Endothelial cell of umbilical vein (primary cell): ENCODE measurements around the gene TAF5L. TPM values are rescaled to one million over a fixed set of nuclear protein-coding genes. Genes with fewer than 3 reads are reported as not detected.

Experiments used
- BruUV-seq: library from RNA; stranded (reverse); fragments of 400-500 nt; replicated peaks from 2 replicates; lab custom pipeline; 2021; lab: Mats Ljungman, UMichigan
- CTCF ChIA-PET: fragments of 300-600, 350-600 bp; sonication (Branson Sonifier 250); formaldehyde crosslinking; loops from one replicate; lab custom pipeline; 2021; ENCODE audit warnings: antibody characterized with exemption, inconsistent platforms; lab: Charles Lee
- POLR2A ChIA-PET: fragments of 300-600, 350-600 bp; sonication (Branson Sonifier 250); formaldehyde crosslinking; loops from one replicate; lab custom pipeline; 2021; ENCODE audit warnings: antibody characterized with exemption, inconsistent platforms; lab: Charles Lee
- DNase-seq: peaks from one replicate; pipeline ENCODE4 v3.0.0-alpha.2; 2011; ENCODE audit warnings: low read depth, low spot score
- FAIRE-seq: peaks from 2 replicates; lab custom pipeline; 2011; peaks lifted over from hg19 to GRCh38; lab: Jason Lieb, UNC
- H2AFZ ChIP-seq: 2 replicates; pipeline ENCODE4 v1.6.0; 2012; ENCODE audit warnings: low read depth, low read length, control low read depth, inconsistent platforms
- H3K27ac ChIP-seq: 2 replicates; pipeline ENCODE4 v1.5.1; 2011; ENCODE audit warnings: low read depth, mild to moderate bottlenecking, control low read depth, low read length, moderate library complexity; ENCODE audit not compliant: insufficient read depth
- H3K27me3 ChIP-seq, 2 experiments: 2 replicates each; pipeline versions ENCODE4 v1.6.0 to v1.6.1; 2011; ENCODE audit warnings: low read length in 2 of 2, mixed read lengths in 1 of 2; ENCODE audit not compliant: control insufficient read depth in 2 of 2, insufficient read depth in 2 of 2
- H3K36me3 ChIP-seq, 2 experiments: 2 replicates in 1 of 2; 3 replicates in 1 of 2; pipeline ENCODE4 v1.5.1; 2011; ENCODE audit warnings: low read length in 2 of 2, mild to moderate bottlenecking in 1 of 2, moderate library complexity in 1 of 2; ENCODE audit not compliant: control insufficient read depth in 2 of 2, insufficient read depth in 2 of 2; ENCODE audit errors: extremely low read depth in 1 of 2
- H3K4me1 ChIP-seq: 3 replicates; pipeline ENCODE4 v1.5.1; 2011; ENCODE audit warnings: mild to moderate bottlenecking, low read length; ENCODE audit not compliant: control insufficient read depth, insufficient read depth; ENCODE audit errors: extremely low read depth
- H3K4me2 ChIP-seq: 2 replicates; pipeline ENCODE4 v1.6.1; 2011; ENCODE audit warnings: low read length, control low read depth, mixed read lengths; ENCODE audit not compliant: insufficient read depth
- H3K4me3 ChIP-seq, 3 experiments: fragments of 200-600 bp in 1 of 3; sonication (generic), shearing (Covaris generic) in 1 of 3; replicated peaks in 1 of 3; 2 replicates each; pipeline ENCODE4 v1.5.1; 2011 to 2016; ENCODE audit warnings: control low read depth in 3 of 3, low read length in 3 of 3, mild to moderate bottlenecking in 2 of 3, inconsistent platforms in 1 of 3, low read depth in 1 of 3, moderate library complexity in 1 of 3; ENCODE audit not compliant: insufficient read depth in 1 of 3
- H3K79me2 ChIP-seq: 2 replicates; pipeline ENCODE4 v1.6.0; 2012; ENCODE audit warnings: low read length, inconsistent platforms; ENCODE audit not compliant: control insufficient read depth, insufficient read depth
- H3K9ac ChIP-seq: replicated peaks from 2 replicates; pipeline ENCODE3; 2011; ENCODE audit warnings: low read length, control low read depth; ENCODE audit not compliant: insufficient read depth; ENCODE audit errors: extremely low read depth
- H3K9me1 ChIP-seq: replicated peaks from 3 replicates; pipeline ENCODE4 v1.6.0; 2011; ENCODE audit warnings: mild to moderate bottlenecking, low read length; ENCODE audit not compliant: control insufficient read depth, insufficient read depth; ENCODE audit errors: extremely low read depth
- H3K9me3 ChIP-seq: replicated peaks from 2 replicates; pipeline ENCODE4 v1.5.1; 2012; ENCODE audit warnings: low read length, inconsistent platforms; ENCODE audit not compliant: control insufficient read depth, insufficient read depth
- H4K20me1 ChIP-seq: replicated peaks from 2 replicates; pipeline ENCODE3; 2011; ENCODE audit warnings: mild to moderate bottlenecking, low read length; ENCODE audit not compliant: control insufficient read depth, insufficient read depth; ENCODE audit errors: extremely low read depth
- CTCF ChIP-seq, 2 donors: IDR thresholded peaks; 1 replicate in 1 of 2; 2 replicates in 1 of 2; pipeline ENCODE4 v1.5.1; 2011; ENCODE audit warnings: low read length in 2 of 2, mild to moderate bottlenecking in 2 of 2, moderate library complexity in 2 of 2, control low read depth in 1 of 2, inconsistent platforms in 1 of 2, low read depth in 1 of 2; ENCODE audit not compliant: insufficient read depth in 1 of 2; ENCODE audit errors: extremely low read depth in 1 of 2
- EZH2 ChIP-seq: IDR thresholded peaks from 2 replicates; pipeline ENCODE4 v1.6.1; 2012; ENCODE audit warnings: borderline replicate concordance, low read depth, mild to moderate bottlenecking, moderate library complexity, low read length, inconsistent platforms; ENCODE audit not compliant: severe bottlenecking
- FOS ChIP-seq: IDR thresholded peaks from 2 replicates; pipeline ENCODE4 v1.6.1; 2011; ENCODE audit warnings: mild to moderate bottlenecking, low read length, moderate library complexity, borderline replicate concordance; ENCODE audit not compliant: insufficient read depth
- GATA2 ChIP-seq: IDR thresholded peaks from 2 replicates; pipeline ENCODE4 v1.7.0; 2011; ENCODE audit warnings: low read depth, mild to moderate bottlenecking, moderate library complexity, mixed read lengths, low read length; ENCODE audit not compliant: insufficient read length, insufficient read depth
- JUN ChIP-seq: IDR thresholded peaks from 2 replicates; pipeline ENCODE4 v1.6.1; 2011; ENCODE audit warnings: borderline replicate concordance, low read depth; ENCODE audit not compliant: insufficient read length, insufficient read depth
- MAX ChIP-seq: IDR thresholded peaks from 2 replicates; pipeline ENCODE4 v1.6.1; 2011; ENCODE audit not compliant: insufficient read depth, insufficient read length
- MYC ChIP-seq: IDR thresholded peaks from one replicate; pipeline ENCODE4 v1.6.1; 2011; ENCODE audit warnings: mild to moderate bottlenecking, low read depth, low read length
- POLR2A ChIP-seq: IDR thresholded peaks from 2 replicates; pipeline ENCODE4 v1.6.1; 2012; ENCODE audit warnings: low read depth, mild to moderate bottlenecking, control low read depth, low read length
- POLR2AphosphoS5 ChIP-seq: IDR thresholded peaks from 2 replicates; pipeline ENCODE4 v1.6.1; 2012; ENCODE audit warnings: low read depth, mild to moderate bottlenecking, control low read depth, low read length, moderate library complexity; ENCODE audit not compliant: insufficient read depth
- dilution Hi-C: fragments of 300-500 bp; cut with MboI; formaldehyde crosslinking; loops from one replicate; pipeline ENCODE4 v1.15.0; 2019; ENCODE audit warnings: low sequenced_read_pairs; ENCODE audit not compliant: extremely low pct_ligation_motif_present
- intact Hi-C: fragments of 100-400 bp; cut with micrococcal nuclease; formaldehyde crosslinking; loops from one replicate; pipeline ENCODE4 v1.10.0; 2022
- polyA plus RNA-seq, 4 experiments: library from polyadenylated mRNA; depleted of rRNA in 3 of 4; stranded (reverse) in 3 of 4; unstranded in 1 of 4; fragments of >200 nt; gene quantifications; 2 replicates each; pipeline versions ENCODE4 v1.2.1 to v1.2.3, GENCODE V29; 2011 to 2012; ENCODE audit warnings: missing spikeins in 1 of 4
- total RNA-seq: library from RNA; stranded (reverse); gene quantifications from 2 replicates; pipeline ENCODE4 v1.2.3, GENCODE V29; 2021

Gene TAF5L
- total and polyA plus RNA-seq, 2 donors (not counting 3 experiments of a cell fraction or from before 2014, with no cell fraction given), result 21.1 to 24.8 TPM

GRCh38 chr1:229629261-229629660 is 3.3 kb upstream of the TAF5L start:
- ChIA-PET CTCF (no interaction called here), POLR2A (no interaction called here)
- no peak for TF ChIP-seq FOS
- no peak for TF ChIP-seq MYC
- TF ChIP-seq EZH2, result no peak
- TF ChIP-seq POLR2AphosphoS5, result no peak
- TF ChIP-seq JUN, result no peak
- no peak for TF ChIP-seq MAX
- no peak for TF ChIP-seq CTCF (IDR thresholded peaks at IDR 0.05; ENCODE audit: extremely low read depth in 1 of 2, insufficient read depth in 1 of 2, low read depth in 1 of 2, low read length in 2 of 2)
- no peak for TF ChIP-seq POLR2A
- no peak for TF ChIP-seq GATA2
- peaks cover 72% of the 10 kb centered on the region for H3K79me2 ChIP-seq
- no peak overlapping the region for H3K9ac ChIP-seq
- H3K27ac ChIP-seq, result no peak overlapping the region
- H3K4me1 ChIP-seq, result peaks cover 16% of the 10 kb centered on the region
- no peak overlapping the region for H2AFZ ChIP-seq
- H3K9me1 ChIP-seq, result no peaks in the 10 kb centered on the region
- H3K9me3 ChIP-seq, result no peaks in the 10 kb centered on the region
- BruUV-seq, result no TSS peak
- FAIRE-seq, result no peak
- H4K20me1 ChIP-seq, result no peaks in the 10 kb centered on the region
- no peaks in the 10 kb centered on the region for H3K27me3 ChIP-seq
- H3K4me3 ChIP-seq, result no peak overlapping the region
- dilution Hi-C loops (no loop called here), intact Hi-C loops (no loop called here)
- peaks cover 0 to 2% of the 10 kb centered on the region in 2 experiments for H3K36me3 ChIP-seq
- H3K4me2 ChIP-seq, result no peak overlapping the region
- no peak for DNase-seq
